Esophagus muscularis mucosa (tissue), 4 donors: ENCODE data around the gene MVB12B.

ENCODE experiments used
- CTCF ChIP-seq, 3 experiments: fragments of 200-600 bp in 2 of 3; fragments of 450-650 bp in 1 of 3; sonication (generic) in 2 of 3; IDR thresholded peaks; one replicate each; pipeline ENCODE4 v1.5.1; 2017 to 2019; ENCODE audit warnings: antibody characterized with exemption in 3 of 3, mild to moderate bottlenecking in 2 of 3, moderate library complexity in 1 of 3
- EP300 ChIP-seq: sonication (generic); formaldehyde crosslinking; IDR thresholded peaks from one replicate; pipeline ENCODE4 v1.6.1; 2017; ENCODE audit warnings: antibody characterized with exemption
- POLR2AphosphoS5 ChIP-seq, 2 donors: sonication (generic); formaldehyde crosslinking; IDR thresholded peaks; one replicate each; pipeline ENCODE4 v1.6.1; 2017; ENCODE audit warnings: antibody characterized with exemption in 2 of 2

DNA sequence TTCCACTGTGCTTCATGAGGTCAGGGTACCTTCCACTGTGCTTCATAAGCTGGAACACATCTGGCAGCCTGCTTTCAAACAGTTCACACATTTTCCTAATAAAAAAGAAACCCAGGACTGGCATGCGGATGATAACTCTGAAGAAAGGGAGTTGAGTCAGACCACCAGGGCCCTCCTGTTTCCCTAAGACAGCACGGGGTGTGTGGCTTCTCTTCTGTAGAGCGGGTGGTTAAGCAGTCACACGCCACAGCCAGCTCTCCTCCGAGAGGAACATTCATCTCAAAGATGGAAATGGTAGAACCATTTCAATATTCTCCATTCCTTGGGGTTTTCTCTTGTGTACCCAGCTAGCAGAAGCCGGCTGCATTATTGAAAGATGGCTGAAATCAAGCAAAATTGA, 159.0 kb downstream of the MVB12B start:
- TF ChIP-seq CTCF (IDR thresholded peaks at IDR 0.05) = no peak
- no peak for TF ChIP-seq POLR2AphosphoS5 (IDR thresholded peaks at IDR 0.05)
- no peak for TF ChIP-seq EP300
